PC-3 (cell line): Measurements from ENCODE around the gene PIPOX. TPM values are rescaled to one million over a fixed set of nuclear protein-coding genes. Genes with fewer than 3 reads are reported as not detected.
A peak's percentile ranks its signal among the peaks of the same experiment; 100 is the strongest.

Source experiments
- ATAC-seq: fragments of 200-7000 bp; cut with Tn5 transposase; 2 replicates; pipeline ENCODE4 v1.9.1; 2020; ENCODE audit warnings: mild to moderate bottlenecking, moderate library complexity
- BruUV-seq: library from RNA; stranded (reverse); fragments of 400-500 nt; replicated peaks from 2 replicates; lab custom pipeline; 2021; lab: Mats Ljungman, UMichigan
- CTCF ChIA-PET: fragments of 300-600 bp; sonication (Branson Sonifier 250); formaldehyde crosslinking; loops from one replicate; lab custom pipeline; 2022; ENCODE audit warnings: antibody characterized with exemption; lab: Charles Lee
- POLR2A ChIA-PET: fragments of 300-600 bp; sonication (Branson Sonifier 250); formaldehyde crosslinking; loops from one replicate; lab custom pipeline; 2022; ENCODE audit warnings: antibody characterized with exemption; ENCODE audit not compliant: unreplicated experiment; lab: Charles Lee
- DNase-seq: peaks from one replicate; pipeline ENCODE4 v3.0.0-alpha.2; 2015
- H2AFZ ChIP-seq: fragments of 300-600 bp; sonication (generic); 2 replicates; pipeline ENCODE4 v1.6.0; 2016; ENCODE audit warnings: antibody characterized with exemption, low read length
- H3F3A ChIP-seq: fragments of 300-600 bp; sonication (generic); one replicate; pipeline ENCODE4 v1.6.0; 2017; ENCODE audit warnings: antibody characterized with exemption, low read length, control low read depth, mild to moderate bottlenecking; ENCODE audit not compliant: unreplicated experiment
- H3K27ac ChIP-seq: fragments of 300-600 bp; sonication (generic); 2 replicates; pipeline ENCODE4 v1.5.1; 2016; ENCODE audit warnings: mild to moderate bottlenecking, low read length
- H3K27me3 ChIP-seq: fragments of 300-600 bp; sonication (generic); 2 replicates; pipeline ENCODE4 v1.6.1; 2016; ENCODE audit warnings: low read length, mixed read lengths
- H3K36me3 ChIP-seq: fragments of 300-600 bp; sonication (generic); 2 replicates; pipeline ENCODE4 v1.6.1; 2016; ENCODE audit warnings: low read depth, mixed run types, low read length, mixed read lengths
- H3K4me1 ChIP-seq: fragments of 300-600 bp; sonication (generic); 2 replicates; pipeline ENCODE4 v1.5.1; 2016; ENCODE audit warnings: low read length; ENCODE audit not compliant: insufficient read depth
- H3K4me2 ChIP-seq: fragments of 300-600 bp; sonication (generic); 2 replicates; pipeline ENCODE4 v1.6.0; 2016; ENCODE audit warnings: low read length
- H3K4me3 ChIP-seq: fragments of 300-600 bp; sonication (generic); 2 replicates; pipeline ENCODE4 v1.5.1; 2016; ENCODE audit warnings: mild to moderate bottlenecking, low read length, mixed read lengths
- H3K79me2 ChIP-seq: fragments of 300-600 bp; sonication (generic); 2 replicates; pipeline ENCODE4 v1.6.1; 2017; ENCODE audit warnings: low read length, mixed read lengths
- H3K9ac ChIP-seq: fragments of 300-600 bp; sonication (generic); 2 replicates; pipeline ENCODE4 v1.6.0; 2016; ENCODE audit warnings: mild to moderate bottlenecking, low read length
- H3K9me2 ChIP-seq: fragments of 300-600 bp; sonication (generic); replicated peaks from 2 replicates; pipeline ENCODE4 v1.6.1; 2016; ENCODE audit warnings: mixed run types, low read length, mixed read lengths
- H3K9me3 ChIP-seq: fragments of 300-600 bp; sonication (generic); 2 replicates; pipeline ENCODE4 v1.6.1; 2016; ENCODE audit warnings: low read length, mixed read lengths
- H4K20me1 ChIP-seq: fragments of 300-600 bp; sonication (generic); 2 replicates; pipeline ENCODE4 v1.6.1; 2016; ENCODE audit warnings: low read length, mixed read lengths
- CTCF ChIP-seq: fragments of 300-600 bp; sonication (generic); conservative IDR thresholded peaks from 2 replicates; pipeline ENCODE4 v1.5.1; 2017; ENCODE audit warnings: antibody characterized with exemption, low read depth, mild to moderate bottlenecking, low read length
- EZH2 ChIP-seq: fragments of 300-600 bp; sonication (generic); IDR thresholded peaks from one replicate; pipeline ENCODE4 v1.6.1; 2017; ENCODE audit warnings: antibody characterized with exemption, mild to moderate bottlenecking, low read length; ENCODE audit not compliant: unreplicated experiment
- EZH2phosphoT487 ChIP-seq: fragments of 300-600 bp; sonication (generic); IDR thresholded peaks from 2 replicates; pipeline ENCODE4 v1.6.1; 2018; ENCODE audit warnings: mild to moderate bottlenecking, antibody characterized with exemption, low read length, borderline replicate concordance
- intact Hi-C: fragments of 100-400 bp; cut with micrococcal nuclease; formaldehyde crosslinking; loops from 2 replicates; pipeline ENCODE4 v1.9.0; 2023
- total RNA-seq: library from RNA; depleted of rRNA; stranded (reverse); fragments of >200 nt; gene quantifications from 2 replicates; pipeline ENCODE4 v1.2.3, GENCODE V29; 2014

Gene PIPOX
- total RNA-seq, 1 experiment from 2014 or later: 0.87 TPM

- ChIA-PET CTCF (no interaction called here), POLR2A (no interaction called here)
- Histone ChIP-seq H4K20me1 (no peaks in the 10 kb centered on the region), H3K27ac (no peak overlapping the region), H3K36me3 (no peaks in the 10 kb centered on the region), H3K79me2 (no peaks in the 10 kb centered on the region), H2AFZ (no peak overlapping the region), H3K4me2 (no peak overlapping the region), H3K27me3 (peaks cover 43% of the 10 kb centered on the region), H3K9ac (no peak overlapping the region), H3K9me3 (no peaks in the 10 kb centered on the region), H3F3A (no peaks in the 10 kb centered on the region), H3K4me3 (no peak overlapping the region), H3K9me2 (no peaks in the 10 kb centered on the region), H3K4me1 (no peaks in the 10 kb centered on the region)
- no TSS peak for BruUV-seq
- DNase-seq (peak; percentile 2), ATAC-seq (no peak)
- intact Hi-C loops: no loop called here
- no peak for TF ChIP-seq EZH2
- TF ChIP-seq CTCF: no peak
- no peak for TF ChIP-seq EZH2phosphoT487
Measured at GRCh38 chr17:29039764-29040598, 3.0 kb upstream of the PIPOX start.

GRCh38 chr17:29041091-29041490 lies 1.9 kb upstream of the PIPOX start:
- ChIA-PET CTCF (no interaction called here), POLR2A (no interaction called here)

More at GRCh38 chr17:29041091-29041490, 1.9 kb upstream of the PIPOX start:
- ATAC-seq (no peak), DNase-seq (no peak)
- intact Hi-C loops: no loop called here
- H3K27me3 ChIP-seq: peaks cover 37% of the 10 kb centered on the region
- TF ChIP-seq CTCF (no peak), EZH2phosphoT487 (no peak), EZH2 (no peak)
- H3K9ac ChIP-seq: no peak overlapping the region
- no peaks in the 10 kb centered on the region for H3K36me3 ChIP-seq
- no peaks in the 10 kb centered on the region for H4K20me1 ChIP-seq
- H3K79me2 ChIP-seq: no peaks in the 10 kb centered on the region
- H2AFZ ChIP-seq: no peak overlapping the region
- H3F3A ChIP-seq: no peaks in the 10 kb centered on the region
- H3K4me2 ChIP-seq: no peak overlapping the region
- H3K4me3 ChIP-seq: no peak overlapping the region
- H3K9me3 ChIP-seq: no peaks in the 10 kb centered on the region
- no peaks in the 10 kb centered on the region for H3K4me1 ChIP-seq
- H3K9me2 ChIP-seq: no peaks in the 10 kb centered on the region
- no TSS peak for BruUV-seq
- H3K27ac ChIP-seq: no peak overlapping the region
